HG03460 (cell line): ENCODE results near the gene C16orf96.

Experiments
- ATAC-seq: cut with Tn5 transposase; IDR thresholded peaks from one replicate; pipeline ENCODE4 v1.9.1; 2021; ENCODE audit not compliant: unreplicated experiment

Gene C16orf96

GRCh38 chr16:4599037-4599436 is 42.9 kb downstream of the C16orf96 start:
- ATAC-seq = no peak

- no peak for ATAC-seq
Observed at GRCh38 chr16:4599545-4599944, 43.4 kb downstream of the C16orf96 start.

DNA sequence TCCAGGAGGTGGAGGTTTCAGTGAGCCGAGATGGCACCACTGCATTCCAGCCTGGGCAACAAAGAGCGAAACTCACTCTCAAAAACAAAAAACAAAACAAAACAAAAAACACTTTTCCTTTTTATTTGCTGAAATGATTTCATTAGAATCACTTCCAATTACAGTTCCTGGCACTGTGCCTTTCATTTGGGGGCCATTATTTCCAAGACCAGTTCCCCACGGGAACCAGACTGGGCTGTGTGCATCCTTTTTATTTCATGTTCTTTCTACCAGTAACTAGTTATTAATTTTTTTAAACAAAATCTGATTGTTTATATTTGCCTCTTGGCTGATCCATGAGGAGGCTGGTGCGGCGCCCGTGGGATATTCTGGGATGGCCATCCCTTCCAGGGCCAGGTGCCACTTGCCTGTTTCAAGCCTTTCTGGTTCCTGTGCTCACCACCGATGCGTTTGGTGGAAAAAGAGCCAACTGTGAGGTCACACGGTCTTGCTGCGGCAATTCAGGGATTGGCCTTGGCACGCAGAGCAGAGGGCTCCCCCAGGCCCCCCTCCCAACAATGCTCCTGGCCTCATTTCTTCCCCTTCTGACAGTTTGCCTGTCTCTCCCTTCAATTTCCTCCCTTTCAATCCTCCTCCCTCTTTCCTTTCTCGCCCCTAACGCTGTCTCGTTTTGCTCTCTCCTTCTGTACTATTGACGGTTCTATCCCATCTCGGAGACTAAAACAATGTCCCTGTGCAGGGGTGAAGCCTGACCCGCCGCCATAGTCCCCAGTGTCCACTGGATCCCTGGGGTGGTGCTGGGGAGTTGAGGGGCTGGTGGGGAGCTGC is 45.1 kb downstream of the C16orf96 start:
- no peak for ATAC-seq

GRCh38 chr16:4601864-4602186 is 45.7 kb downstream of the C16orf96 start:
- ATAC-seq = no peak

GRCh38 chr16:4602331-4602730 is 46.2 kb downstream of the C16orf96 start:
- ATAC-seq = no peak

DNA sequence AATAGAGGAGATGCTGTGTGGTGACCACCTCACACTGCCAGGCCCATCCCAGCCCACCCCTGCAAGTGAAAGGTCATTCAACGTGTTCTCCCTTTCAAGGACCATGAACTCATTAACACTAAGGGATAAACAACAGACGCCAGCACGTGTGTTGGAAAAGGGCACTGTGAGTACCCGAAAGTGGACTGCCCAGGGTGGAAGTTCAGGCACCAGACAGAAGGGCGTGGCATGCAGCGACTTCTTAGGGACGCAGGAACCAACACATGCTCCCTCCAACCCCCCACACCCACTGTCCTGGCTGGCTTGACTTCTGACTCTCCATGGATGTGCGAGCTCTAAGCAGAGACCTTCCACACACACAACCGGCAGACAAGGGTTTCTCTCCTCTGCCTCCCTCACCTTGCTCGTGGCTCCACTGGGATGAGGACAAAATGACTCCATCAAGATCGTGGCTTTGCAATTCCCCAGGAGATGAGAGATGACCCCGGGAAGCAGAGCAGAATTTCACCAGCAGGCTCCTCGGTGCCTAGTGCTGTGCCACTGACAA is 47.6 kb downstream of the C16orf96 start:
- ATAC-seq = no peak

GRCh38 chr16:4604401-4604800 is 48.3 kb downstream of the C16orf96 start:
- ATAC-seq = no peak

GRCh38 chr16:4606354-4606753 is 50.2 kb downstream of the C16orf96 start:
- no peak for ATAC-seq

DNA sequence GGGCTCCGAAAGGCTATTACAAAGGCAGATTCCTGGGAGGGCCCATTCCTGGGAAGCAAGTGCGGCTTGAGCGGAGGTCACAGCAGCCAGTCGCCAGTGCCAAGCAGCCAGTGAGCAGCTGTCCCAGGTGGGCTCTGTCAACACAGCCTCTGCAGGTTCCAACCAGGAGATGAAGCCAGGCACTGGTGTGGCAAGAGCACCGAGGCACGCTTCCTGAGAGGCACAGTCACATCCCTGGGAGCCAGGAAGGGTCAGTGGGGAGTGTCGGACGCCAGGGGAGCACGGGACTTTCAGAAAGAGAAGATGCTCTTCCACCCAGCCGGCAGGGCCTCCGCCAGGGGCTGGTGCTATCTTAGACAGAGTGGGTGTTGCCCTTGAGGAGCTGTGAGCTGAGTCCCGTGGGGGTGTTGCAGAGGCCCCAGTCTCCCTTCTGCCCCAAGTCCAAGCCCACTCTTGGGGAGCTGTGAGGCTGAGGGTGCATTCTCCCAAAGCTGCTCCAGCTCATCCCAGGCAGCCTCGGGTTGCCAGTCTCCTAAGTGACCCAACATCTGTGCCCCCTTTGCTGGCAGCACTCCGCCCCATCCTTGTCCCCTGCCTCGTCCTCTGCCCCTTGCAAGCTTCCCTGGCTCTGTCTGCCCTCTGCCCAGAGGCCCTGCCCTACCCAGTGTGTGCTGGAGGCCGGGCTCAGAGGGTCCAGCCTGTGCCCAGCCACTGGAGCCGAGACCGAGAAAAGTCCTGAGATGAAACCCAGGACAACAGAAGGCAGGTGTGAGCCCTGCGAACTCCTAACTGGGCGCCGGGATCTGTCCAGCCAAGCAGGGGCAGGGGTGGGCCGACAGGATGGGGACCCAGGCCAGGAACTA is 51.9 kb downstream of the C16orf96 start:
- ATAC-seq = no peak

- no peak for ATAC-seq
Observed at GRCh38 chr16:4608704-4608980, 52.5 kb downstream of the C16orf96 start.

DNA sequence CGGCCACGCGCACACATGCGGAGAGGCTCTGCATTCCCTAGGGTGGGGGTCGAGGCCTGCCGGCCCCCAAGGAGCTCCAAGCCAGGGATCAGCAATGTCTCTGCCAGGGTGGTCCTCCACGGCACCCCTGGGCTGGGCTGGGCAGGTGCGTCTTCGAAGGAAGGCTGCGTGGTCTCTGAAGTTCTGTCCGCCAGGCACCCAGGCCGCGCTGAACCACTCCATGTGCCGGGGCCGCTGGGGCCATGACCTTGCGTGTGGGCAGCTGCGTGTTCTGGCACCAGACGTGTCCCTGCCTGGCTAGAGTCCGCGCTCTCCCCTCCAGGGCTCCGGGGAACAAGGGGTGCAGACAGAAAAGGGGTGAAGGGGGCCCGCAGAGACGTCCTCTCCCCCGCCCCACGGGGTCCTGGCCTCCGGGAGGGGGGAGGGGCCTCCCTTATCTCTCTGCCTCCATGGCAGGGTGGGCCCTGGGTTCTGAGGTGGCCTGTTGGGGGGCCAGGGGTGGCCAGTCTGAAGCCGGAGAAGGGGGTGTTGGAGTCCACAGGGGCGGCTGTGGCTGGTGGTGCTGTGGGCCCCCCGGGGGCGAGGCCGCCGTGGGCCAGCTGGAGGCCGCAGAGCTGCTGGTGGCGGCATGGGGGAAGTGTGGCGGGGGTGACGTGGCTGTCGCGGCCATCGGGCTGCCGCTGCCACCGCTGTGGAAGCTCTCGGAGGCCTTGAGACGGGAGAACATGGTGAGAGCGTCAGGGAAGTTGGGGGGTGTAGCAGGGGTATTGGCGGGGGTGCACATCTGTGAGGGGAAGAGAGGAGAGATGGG is 53.3 kb downstream of the C16orf96 start:
- no peak for ATAC-seq

DNA sequence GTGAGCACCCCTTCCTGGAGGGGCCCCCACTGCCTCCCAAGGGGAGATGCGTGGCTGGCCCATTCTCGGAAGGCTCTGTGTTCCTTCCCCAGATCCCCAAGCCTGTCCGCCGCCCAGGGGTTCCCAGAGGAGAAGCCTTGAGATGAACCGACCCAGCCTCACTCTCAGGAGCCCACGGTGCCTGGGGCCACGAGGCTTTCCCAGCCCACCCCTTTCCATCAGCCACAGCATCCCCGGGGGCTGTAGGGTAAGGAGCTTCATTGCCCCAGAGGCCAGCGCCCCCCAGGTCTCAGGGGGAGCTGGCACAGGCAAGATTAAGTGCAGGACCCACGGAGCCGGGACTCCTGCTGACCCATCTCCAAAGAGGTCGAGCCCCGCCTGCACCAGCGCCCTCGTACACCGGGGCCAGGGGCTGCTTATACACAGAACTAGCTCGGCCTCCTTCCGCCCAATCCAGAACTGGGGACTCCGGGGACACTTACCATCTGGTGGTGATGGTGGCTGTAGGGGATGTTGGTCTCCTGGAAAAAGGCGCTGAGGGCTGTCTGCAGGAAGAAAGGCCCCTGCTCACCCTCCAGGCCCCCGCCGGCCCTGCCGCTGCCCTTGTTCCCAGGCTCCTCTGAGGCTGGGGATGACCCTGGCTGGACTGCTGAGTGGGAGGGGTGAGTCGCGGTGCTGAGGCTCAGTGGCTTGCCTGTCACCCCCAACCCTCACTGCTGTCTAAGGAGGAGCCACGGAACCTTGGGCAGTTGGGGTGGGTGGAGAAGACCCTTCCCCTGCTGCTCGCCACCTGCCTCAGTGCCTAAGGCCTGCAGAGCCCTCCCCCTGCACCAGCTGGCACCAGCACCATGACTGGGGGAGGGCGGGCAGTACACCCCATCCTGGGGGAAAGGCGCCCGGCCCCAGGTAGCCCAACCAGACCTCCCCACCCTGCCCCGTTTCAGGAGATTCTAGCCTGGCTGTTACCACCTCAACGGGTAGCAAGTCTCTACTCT is 54.2 kb downstream of the C16orf96 start:
- no peak for ATAC-seq

DNA sequence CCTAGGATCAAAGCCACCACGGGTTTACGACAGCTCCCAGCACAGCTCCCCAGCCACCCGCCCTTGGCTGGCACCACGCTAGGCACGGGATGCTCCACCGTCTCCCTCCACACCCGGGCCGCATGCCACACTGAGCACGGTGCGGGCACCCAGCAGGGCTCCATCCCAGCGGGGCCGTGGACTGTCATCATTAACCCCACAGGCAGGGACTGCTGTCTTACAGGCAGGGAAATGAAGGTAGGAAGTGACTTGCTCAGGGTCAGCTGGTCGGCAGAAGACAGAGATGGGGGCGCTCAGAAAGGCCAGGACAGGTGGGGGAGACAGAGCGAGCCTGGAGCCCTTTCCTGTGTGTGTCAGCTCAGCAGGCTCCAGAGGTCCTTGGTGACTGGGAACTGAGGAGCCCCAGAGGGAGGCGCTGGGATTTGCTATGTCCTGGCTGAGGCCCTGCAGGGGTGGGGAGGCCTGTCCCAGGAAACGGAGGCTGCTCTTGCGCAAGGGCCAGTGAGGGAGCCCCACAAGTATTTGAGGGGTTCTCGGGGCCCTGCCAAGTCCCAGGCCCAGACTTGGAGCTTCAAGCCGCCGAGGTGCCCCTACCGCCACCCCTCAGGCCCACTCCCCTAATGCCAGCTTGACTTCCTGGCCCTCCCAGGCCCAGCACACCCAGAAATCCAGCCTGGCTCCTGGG is 55.3 kb downstream of the C16orf96 start:
- ATAC-seq = no peak

DNA sequence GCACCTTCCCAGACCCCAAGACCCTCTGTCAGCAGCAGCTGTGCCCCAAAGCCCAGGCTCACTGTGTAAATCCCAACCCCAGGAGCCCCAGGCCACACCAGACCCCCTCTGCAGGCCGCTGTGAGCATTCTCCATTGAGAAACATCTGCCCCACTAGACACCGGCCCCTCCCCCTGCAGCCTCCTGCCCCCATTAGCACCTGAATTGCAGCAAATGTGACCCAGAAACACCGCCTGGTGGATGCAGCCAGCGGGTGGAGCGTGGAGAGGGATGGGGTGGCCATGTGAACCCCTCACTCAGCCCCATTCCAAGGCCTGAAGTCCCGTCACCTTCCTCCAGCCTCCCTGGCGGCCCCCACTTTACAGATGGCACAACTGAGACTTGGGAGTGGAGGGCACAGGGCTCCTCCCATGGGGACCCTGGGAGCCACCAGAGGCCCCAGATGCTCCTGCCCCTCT is 56.4 kb downstream of the C16orf96 start:
- ATAC-seq = no peak

GRCh38 chr16:4612977-4613635 is 57.0 kb downstream of the C16orf96 start:
- ATAC-seq = no peak

GRCh38 chr16:4613636-4614570 is 57.8 kb downstream of the C16orf96 start:
- no peak for ATAC-seq

DNA sequence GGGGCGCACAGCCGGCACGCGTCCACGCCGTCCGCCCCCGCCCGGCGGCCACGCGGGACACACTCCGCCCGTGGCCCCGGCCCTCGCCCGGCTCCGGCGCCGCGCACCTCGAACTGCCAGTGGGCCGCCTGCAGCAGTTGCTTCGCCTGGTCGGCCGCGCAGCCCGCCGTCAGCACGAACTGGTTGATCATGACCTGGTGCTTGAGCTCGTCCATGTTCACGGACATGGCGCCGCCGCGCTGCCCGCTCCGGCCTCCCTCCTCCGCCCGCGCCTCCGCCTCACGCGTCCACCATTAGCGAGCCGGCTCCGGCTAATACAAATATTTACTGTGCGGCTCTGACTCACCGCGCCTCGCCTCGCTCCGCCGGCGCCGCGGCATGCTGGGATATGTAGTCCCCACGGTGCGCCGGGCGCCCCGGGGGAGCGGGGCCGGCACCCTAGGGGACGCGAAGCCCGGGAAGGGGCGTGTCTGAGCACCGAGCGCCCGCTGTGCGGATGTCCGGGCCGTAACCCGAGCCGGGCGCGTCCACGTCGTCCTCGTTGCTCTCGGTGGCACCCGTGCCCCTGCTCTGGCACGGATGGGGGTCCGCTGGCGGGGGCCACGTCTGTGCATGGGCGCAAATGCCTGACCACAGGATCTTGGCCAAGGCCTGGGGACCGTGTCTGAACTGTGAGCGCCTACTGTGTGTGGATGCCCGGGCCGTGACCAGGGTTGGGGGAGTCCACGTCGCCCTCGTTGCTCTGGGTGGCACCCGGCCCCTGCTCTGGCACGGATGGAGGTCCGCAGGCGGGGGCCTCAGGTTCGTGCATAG is 58.6 kb downstream of the C16orf96 start, which contains the start of gene UBALD1:
Gene UBALD1 (minus strand): TSS at position 318 of the 813 bp plus-strand sequence. CDS start 91 bp downstream, at position 227.
- ATAC-seq = peak; percentile 45
